Measurements from ENCODE around the gene ZNF211.

The ZNF211 gene

DNA sequence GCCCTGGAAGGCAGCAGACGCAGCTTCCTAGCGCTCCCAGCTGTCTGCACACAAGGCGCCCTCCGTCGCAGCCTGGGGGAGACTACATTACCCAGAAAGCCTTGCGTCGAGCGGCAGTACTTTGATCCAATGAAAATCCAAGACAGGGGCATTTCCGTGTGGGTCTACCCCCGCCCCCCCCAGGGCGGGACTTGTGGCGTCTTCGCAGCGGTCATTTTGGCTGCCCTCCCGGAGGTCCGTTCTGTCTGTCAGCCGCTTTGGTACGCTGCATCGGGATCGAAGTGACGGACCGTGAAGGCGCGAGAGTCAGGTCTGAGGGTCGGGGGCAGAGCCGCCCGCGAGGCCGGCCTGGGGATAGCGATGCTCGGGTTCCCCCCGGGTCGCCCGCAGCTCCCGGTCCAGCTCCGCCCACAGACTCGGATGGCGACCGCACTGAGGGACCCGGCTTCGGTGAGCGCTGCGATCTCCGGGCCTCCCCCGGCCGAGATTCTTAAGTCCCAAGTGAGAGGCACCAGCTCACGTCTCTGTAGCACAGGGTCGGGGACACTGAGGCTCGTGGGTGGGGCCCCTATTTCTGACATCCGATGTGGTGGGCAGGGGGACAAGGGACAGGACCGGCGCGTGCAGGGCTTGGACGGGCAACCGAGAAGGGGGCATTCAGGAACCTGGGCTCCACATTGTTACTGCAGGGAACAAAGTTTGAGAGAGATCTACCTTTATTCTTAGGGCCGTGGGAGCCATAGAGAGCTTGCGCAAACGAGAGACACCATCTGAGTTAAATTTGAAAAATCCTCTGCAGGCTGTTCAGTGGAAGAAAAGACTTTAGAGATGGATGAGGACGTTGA is at the start of gene ZNF211:
ZNF211 (plus strand) TSS at position 182 of the 845 bp plus-strand sequence; CDS start at position 361, 179 bp downstream.
- DNase-seq (ENCODE audit: low read depth): peak; percentile 78

GRCh38 chr19:57583521-57584416 is 49.2 kb upstream of the ZNF211 start, which contains the start of gene ZIK1:
Gene ZIK1 (plus strand): TSS chr19:57584145. CDS start chr19:57584357, 212 bp downstream.
- peak; percentile 70 for DNase-seq (ENCODE audit: low read depth)

GRCh38 chr19:57587529-57587928 is 45.4 kb upstream of the ZNF211 start:
- DNase-seq (ENCODE audit: low read depth): no peak

DNA sequence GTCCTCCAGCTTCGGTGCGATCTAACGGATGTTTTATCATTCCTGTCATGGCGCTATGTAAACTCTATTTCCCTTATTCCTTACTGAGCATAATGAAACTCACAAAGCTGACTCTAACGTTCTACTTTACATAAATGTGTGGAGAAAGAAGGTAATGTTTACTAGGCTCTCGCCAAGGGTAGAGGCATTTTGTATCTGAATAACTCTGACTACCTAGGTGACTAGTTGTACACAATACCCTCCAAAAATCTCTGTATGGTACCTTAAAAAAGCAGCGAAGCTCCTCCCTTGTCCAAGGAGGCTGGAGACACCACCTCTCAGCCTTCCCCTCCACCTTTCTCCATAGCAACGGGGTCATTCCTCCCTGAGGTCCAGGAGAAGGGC is 33.6 kb upstream of the ZNF211 start:
- DNase-seq (ENCODE audit: low read depth): no peak

DNA sequence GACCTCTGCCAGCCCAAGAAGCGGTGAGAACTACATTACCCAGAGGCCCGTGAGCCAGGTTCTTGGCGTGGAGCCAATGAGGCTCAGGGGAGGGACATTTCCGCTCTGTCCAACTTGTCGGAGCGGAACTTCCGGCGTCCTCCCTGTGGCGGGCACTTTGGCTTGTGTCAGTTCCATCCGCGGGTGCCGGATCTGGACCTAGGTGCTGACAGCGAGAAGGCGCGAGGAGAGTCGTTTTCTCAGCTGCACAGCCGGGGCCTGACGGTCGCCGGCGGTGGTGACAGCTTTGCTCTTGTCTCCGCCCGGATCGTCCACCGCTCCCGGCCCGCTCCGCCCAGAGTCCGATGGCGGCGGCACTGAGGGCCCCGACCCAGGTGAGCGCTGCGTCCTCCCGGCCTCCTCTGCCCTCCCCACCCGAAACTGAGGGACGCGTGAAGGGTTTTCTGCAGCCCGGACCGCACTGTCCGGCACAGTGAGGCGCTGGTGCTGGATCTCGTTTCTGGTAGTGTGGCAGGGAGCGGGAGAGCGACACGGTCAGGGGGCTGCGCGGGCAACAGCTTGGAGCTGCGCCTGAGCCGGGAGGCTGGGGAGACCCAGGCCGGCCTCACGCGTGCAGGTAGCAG is 33.1 kb upstream of the ZNF211 start, which contains the start of gene ZNF530:
ZNF530 (plus strand) TSS at position 125 of the 623 bp plus-strand sequence. CDS start 4,461 bp downstream, outside the sequence.
- peak; percentile 78 for DNase-seq (ENCODE audit: low read depth)

GRCh38 chr19:57606931-57607330 is 26.0 kb upstream of the ZNF211 start:
- no peak for DNase-seq (ENCODE audit: low read depth)

DNA sequence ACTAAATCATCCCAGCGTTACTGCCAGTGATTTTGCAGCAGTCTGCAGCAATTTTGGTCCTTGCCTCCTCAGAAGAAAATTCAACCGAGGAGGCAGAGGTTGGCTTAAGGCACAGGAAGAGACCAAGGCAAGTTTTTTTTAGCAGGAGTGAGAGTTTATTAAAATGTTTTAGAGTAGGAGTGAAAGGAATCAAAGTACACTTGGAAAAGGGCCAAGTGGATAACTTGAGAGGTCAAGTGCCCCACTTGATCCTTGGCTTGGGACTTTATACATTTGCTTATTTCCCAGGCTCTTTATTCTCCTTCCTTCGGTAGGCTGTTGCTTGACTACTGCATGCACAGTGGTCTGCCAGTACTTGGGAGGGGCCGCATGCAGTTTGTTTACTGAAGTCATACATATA is 21.9 kb upstream of the ZNF211 start:
- DNase-seq (ENCODE audit: low read depth): no peak

DNA sequence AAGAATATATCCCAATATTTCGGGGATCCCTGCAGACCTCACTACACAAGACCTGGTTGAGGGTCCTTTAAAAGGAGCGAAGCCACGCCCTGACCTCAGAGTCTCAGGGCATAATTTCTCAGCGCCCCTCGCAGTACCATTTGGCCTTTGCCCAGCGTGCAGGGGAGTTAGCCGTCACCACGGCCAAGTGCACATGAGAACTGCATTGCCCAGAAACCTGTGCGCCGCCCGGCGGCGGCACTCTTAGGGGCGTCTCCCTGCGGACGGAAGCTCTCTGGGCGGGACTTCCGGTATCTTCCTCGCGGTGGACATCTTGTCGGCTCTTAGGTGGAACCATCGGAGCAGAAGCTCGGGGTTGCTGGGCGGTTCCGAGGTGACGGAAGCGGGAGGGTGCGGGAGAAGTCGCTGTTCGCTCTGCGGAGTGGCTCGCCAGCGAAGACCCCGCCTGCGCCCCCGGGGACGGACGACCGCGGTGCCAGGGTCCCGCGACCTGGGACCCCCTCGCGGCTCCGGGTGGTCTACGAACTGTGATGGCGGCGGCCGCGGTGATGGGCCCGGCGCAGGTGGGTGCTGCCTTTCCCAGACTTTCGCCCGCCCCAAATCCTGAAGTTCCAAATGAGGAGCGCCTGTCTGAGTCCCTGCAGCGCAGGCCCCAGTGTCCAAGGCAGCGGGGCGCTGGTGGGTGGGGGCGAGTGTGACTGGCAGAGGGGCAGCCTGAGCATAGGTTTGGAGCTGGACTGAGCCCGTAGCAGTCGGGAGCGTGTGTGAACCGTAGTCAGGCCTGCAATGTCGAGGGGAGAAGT is 18.8 kb upstream of the ZNF211 start, which contains the start of gene ZNF134:
ZNF134 (plus strand) TSS at position 302 of the 803 bp plus-strand sequence. CDS start 5,227 bp downstream, outside the sequence.
- DNase-seq (ENCODE audit: low read depth): peak; percentile 83

DNA sequence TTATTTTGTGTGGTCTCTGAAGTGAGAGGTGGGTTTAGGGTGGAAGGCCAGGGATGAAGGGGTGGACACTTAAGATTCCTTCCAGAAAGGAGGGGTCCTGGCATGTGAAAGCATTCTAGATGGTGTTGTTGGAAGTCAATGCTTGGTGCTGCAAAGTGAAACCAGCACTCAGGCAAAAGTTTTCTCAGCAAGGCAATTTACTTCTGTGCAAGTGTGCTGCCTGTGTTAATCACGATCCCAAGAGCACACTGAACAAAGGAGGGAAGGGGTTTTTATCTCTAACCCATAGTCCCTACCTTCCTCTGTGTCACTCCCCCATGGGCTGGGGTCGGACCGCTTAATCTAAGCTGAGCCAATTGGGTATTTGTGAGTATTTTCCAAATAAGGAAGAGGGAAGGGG is 17.6 kb upstream of the ZNF211 start:
- DNase-seq (ENCODE audit: low read depth): no peak

GRCh38 chr19:57620673-57621348 is 12.2 kb upstream of the ZNF211 start:
- DNase-seq (ENCODE audit: low read depth): no peak

GRCh38 chr19:57623091-57623490 is 9.9 kb upstream of the ZNF211 start:
- DNase-seq (ENCODE audit: low read depth): no peak

- DNase-seq (ENCODE audit: low read depth): no peak
These were observed 814 bp downstream of the ZNF211 start for GRCh38 chr19:57633832-57634131.

- no peak for DNase-seq (ENCODE audit: low read depth)
These were observed 4.4 kb downstream of the ZNF211 start for GRCh38 chr19:57637379-57637778.

- no peak for DNase-seq (ENCODE audit: low read depth)
These were observed 8.8 kb downstream of the ZNF211 start for GRCh38 chr19:57641715-57642234.

- no peak for DNase-seq (ENCODE audit: low read depth)
These were observed 9.6 kb downstream of the ZNF211 start for GRCh38 chr19:57642396-57643046.

- DNase-seq (ENCODE audit: low read depth): no peak
These were observed 10.8 kb downstream of the ZNF211 start for GRCh38 chr19:57643734-57644133.

- DNase-seq (ENCODE audit: low read depth): no peak
These were observed 15.5 kb downstream of the ZNF211 start for GRCh38 chr19:57648331-57649003.

DNA sequence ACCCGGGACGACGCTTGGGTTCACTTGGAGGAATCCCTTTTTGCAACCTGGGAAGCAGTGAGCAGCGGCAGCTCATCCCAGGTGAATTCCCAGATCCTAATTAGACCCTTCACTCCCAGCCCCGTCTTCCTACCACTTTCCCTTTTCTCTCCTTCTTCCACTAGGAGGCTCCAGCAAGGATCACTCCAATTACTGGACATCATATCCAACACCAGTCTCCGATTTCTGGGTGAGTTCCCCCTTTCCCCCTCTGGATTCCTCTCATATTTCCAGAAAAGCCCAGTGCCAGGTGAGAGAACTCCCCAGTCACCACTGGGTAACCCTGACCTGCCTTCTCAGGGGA is 18.7 kb downstream of the ZNF211 start:
- DNase-seq (ENCODE audit: low read depth): no peak

DNA sequence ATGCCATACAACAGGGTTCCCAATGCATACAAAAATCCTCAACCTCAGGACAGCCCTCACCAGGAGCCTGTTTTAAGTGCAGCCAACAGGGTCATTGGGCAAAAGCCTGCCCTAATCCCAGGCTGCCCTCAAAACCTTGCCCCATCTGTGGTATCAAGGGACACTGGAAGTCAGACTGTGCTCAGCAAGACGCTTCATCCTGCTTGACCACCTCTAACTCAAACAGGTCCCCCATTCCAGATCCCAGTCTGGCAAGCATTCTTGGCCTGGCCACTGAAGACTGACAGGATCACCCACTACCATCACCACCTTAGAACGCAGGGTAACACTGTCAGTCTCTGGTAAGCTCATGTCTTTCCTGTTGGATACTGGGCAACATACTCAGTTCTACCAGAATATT is 20.7 kb downstream of the ZNF211 start:
- no peak for DNase-seq (ENCODE audit: low read depth)

DNA sequence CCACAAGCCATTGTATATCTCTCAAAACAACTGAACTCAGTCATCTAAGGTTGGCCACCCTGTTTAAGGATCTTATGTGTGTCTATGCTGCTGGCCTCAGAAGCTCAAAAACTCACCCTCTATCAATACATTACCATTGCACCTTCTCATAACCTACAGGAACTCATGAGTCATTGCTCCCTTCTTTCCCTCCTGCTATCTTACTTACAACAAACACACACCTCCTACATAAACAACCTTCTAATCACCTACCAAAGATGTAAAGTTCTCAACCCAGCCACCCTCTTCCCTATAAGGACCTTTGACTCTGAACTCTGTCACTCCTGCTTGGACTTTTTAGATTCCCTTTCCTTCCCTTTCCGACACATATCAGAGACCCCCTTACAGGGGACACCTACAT is 22.5 kb downstream of the ZNF211 start:
- DNase-seq (ENCODE audit: low read depth): no peak
